GM12874 (cell line): ENCODE measurements around the gene SRC.

ENCODE experiments used
- TF ChIP-seq, protein P1 (sequence below): IDR thresholded peaks from 2 replicates; pipeline ENCODE4 v1.5.1; 2011; ENCODE audit warnings: low read depth, mild to moderate bottlenecking, control low read depth, low read length, moderate library complexity; ENCODE audit not compliant: insufficient read depth

Gene SRC

DNA sequence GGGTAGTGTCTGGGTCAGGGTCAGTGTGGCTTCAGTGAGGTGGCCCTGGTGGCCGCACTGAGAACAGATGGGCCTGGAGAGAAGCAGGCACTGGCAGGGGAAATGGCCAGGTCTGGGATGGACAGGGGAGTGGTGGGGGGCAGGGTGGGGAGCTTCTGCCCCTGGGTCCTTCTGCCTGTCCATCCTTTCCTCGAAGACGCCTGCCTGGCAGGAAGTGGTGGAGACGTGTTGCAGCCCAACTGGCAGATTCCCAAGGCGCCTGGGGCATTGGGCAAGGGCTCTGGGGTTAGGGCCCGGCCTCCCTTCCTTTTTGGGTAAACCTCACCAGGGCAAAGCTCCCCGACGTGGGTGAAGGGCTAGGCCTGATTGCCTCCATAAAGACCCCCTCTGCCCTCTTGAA lies 10.4 kb downstream of the SRC start:
- TF ChIP-seq, protein P1, sequence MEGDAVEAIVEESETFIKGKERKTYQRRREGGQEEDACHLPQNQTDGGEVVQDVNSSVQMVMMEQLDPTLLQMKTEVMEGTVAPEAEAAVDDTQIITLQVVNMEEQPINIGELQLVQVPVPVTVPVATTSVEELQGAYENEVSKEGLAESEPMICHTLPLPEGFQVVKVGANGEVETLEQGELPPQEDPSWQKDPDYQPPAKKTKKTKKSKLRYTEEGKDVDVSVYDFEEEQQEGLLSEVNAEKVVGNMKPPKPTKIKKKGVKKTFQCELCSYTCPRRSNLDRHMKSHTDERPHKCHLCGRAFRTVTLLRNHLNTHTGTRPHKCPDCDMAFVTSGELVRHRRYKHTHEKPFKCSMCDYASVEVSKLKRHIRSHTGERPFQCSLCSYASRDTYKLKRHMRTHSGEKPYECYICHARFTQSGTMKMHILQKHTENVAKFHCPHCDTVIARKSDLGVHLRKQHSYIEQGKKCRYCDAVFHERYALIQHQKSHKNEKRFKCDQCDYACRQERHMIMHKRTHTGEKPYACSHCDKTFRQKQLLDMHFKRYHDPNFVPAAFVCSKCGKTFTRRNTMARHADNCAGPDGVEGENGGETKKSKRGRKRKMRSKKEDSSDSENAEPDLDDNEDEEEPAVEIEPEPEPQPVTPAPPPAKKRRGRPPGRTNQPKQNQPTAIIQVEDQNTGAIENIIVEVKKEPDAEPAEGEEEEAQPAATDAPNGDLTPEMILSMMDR, result no peak

DNA sequence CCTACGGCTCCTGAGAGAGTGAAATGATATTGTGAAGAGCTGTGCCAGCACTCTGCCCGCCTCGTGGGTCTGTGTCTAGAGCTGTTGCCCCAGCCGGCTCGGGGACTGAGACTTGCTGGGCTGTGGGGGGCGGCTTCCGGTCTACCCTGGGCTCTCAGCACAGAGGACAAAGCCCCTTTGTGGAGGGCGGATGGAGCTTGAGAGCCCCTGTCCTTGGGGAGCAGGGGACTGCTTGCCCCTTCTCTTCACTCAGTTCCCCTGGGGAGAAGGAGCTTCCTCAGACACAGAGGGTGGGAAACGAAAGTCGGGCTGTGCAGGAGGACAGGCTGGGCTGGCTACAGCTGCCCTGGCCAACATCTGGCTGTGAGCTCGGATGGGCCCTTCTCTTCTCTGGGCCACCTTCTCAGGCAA lies 11.0 kb downstream of the SRC start:
- TF ChIP-seq, protein P1, result no peak

DNA sequence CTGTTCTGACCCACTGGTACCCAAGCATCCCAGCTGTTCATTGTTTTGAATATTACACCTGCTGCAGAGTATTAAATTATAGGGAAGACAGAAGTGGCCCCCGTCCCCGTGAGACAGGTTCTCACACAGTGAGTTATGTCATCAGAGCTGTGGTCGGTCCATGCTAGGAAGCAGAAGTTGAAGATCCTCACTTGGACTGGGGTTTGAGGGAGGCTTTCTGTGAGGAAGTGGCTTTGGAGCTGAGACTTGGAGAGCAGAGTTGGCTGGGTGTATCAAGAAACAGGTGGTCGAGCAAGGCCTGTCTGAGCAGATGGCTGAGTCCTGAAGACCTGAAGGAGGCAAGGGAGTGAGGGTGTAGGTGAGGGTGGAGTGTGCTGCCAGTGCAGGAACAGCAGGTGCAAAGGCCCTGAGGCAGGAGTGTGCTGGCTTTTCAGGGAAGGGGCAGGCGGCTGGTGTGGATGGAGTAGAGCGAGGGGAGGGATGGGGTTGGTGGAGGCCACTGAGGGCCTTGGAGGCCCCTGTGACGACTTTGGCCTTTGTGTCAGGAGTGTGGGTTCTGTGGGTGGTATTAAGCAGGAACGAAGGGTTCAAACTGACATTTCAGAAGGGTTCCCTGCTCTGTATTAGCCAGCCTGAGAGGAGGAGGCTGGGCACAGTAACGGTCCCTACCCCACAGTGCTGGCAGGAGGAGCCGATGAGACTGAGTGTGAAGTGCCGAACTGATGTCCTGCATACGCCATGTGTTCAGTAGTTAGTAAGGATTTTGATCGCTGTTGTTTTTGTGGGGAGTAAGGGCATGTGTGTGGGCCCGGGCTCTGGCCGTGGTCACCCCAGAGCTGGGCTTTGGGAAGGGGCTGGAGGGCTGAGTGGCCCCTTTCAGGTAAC lies 11.8 kb downstream of the SRC start:
- TF ChIP-seq, protein P1, result no peak

DNA sequence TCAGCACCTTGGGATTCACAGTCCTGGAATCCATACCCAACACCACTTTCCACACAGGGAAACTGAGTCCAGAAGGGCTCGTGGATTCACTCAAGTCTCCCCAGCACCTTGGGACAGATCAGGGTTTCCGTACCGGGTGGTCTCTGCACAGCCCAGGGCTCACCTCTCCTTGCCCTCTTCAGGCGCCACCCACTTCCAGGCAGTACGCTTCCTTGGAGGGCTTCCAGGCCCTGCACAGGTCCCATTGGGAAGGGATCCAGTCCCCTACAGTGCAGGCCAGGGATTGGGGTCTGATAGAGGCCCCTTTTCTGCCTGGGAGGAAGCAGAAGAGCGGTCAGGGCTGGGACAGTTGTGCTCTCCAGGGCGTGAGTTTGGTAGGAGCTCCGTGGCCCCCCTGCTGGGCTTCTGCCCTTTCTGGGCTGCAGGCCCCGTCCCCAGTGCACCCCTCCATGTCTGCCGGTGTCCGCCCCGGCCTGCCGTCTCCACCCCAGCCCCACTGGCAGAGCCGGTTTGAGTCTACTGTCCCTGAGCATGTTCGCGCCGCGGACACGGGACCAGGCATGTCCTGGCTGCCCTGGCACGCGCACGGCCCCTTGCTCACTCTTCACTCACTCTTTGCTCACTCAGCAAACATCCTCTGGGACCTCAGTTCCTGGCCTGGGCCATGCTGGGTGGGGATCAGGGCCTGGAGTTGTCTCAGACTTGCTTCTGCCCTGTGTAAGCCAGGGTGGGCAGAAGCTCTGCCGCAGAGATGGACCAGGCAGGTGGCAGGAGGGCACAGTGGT lies 12.6 kb downstream of the SRC start:
- TF ChIP-seq, protein P1, result no peak

DNA sequence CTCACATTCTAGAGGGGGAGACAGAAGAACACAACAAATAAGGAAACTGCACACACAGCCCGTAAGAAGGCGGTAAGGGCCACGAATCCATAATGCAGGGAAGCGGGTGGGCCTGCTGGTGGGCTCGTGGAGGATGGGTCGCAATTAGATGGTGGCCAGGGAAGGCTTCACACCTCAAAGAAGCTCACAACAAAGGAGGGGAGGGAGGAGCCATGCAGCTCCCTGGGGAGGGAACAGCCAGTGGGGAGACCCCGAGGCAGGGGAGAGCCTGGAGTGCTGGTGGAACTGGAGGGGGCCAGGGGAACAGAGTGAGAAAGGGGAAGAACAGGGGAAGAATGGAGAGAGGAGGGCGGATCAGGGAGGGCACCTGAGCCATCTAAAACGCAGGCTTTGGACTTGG lies 13.4 kb downstream of the SRC start:
- TF ChIP-seq, protein P1, result no peak

DNA sequence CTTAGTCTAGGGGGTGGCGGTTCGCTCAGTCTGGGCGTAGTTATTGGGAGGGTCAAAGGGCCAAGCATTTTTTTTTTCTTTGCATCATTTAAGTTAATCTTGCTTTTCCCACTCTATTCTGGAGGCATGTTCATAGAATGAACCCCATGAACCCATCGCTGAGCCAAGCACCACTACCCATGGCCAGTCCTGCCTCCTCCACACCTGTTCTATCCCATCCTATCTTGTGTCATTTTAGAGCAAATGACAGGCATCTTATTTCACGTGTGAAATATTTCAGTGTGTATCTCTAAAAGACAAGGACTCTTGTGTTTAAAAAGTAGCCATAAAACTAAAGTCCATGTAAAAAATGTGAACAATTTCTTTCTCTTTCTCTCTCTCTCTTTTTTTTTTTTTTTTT lies 13.9 kb downstream of the SRC start:
- TF ChIP-seq, protein P1, result no peak

DNA sequence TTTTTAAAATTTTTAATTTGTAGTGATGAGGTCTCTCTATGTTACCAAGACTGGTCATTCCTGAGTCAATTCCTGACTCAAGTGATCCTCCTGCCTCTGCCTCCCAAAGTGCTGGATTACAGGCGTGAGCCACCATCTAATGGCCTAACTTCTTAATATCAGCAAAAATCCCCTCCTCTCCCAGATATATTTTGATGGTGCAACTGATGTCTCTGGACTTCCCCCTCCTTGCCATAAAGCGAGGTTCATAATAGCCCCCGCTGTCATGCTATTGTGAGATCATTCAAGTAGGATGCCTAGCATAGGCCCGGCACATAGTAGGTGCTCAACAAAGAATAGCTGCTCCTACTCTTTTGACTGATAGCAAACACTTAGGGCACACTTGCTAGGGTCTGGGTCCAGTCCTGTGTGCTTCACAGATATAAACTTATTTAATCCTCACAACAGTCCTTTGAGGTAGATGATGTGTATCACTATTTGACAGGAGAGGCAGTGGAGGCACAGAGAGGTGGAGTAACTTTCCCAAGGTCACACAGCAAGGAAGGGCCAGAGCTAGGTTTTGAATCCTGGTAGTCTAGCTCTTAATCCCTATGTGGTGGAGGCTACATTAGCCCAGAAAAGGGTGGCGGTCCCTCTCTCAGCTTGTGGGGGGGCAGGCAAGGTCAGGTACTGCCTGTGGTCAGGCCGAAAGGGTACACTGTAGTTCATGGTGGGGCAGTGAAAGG lies 14.6 kb downstream of the SRC start:
- TF ChIP-seq, protein P1, result no peak
